HG03457 (cell line): ENCODE data around the gene PRDM16.

Source experiments
- ATAC-seq: cut with Tn5 transposase; IDR thresholded peaks from one replicate; pipeline ENCODE4 v1.9.1; 2021; ENCODE audit warnings: moderate number of reproducible peaks; ENCODE audit not compliant: unreplicated experiment

The PRDM16 gene

DNA sequence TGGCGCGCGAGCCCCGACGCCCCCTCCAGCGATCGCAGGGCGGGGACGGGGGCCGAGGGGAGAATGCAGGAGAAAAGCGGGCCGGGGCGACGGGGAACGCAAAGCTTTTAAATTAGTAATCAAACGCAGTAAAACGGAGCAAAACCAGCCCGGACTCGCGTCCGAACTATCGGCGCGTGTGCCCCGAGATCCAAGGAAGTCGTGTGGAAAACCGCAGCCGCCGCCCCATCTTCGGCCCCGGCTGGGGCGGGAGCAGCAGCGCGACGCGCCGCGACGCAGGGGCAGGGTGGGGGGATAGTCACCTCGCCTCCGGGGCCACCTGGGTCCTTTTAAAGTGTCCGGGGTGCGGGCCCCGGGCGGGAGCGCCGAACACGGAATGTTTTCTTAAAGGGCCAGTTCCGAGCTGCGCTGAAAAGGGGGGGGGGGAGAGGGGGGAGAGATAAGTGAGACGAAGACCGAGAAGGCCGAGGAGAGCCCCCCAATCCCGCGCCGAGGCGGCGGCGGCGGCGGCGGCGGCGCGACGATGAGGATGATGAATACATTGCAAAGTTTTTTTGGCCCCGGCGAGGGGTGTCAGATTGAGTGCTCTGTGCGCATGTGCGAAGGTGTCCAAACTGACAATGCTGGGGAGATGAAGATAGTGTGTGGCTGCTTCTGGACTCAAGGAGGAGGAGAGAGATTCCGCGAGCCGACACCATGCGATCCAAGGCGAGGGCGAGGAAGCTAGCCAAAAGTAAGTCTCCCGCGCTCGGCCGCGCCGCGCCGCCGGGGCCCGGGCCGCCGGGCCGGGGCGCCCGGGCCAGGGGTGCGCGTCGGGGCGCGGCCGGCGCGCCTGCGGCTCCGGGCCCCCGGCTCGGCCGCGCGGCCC is at the start of gene PRDM16:
Gene PRDM16 (plus strand): TSS at position 640 of the 868 bp plus-strand sequence. CDS start 57 bp downstream, at position 697.
- ATAC-seq: no peak

DNA sequence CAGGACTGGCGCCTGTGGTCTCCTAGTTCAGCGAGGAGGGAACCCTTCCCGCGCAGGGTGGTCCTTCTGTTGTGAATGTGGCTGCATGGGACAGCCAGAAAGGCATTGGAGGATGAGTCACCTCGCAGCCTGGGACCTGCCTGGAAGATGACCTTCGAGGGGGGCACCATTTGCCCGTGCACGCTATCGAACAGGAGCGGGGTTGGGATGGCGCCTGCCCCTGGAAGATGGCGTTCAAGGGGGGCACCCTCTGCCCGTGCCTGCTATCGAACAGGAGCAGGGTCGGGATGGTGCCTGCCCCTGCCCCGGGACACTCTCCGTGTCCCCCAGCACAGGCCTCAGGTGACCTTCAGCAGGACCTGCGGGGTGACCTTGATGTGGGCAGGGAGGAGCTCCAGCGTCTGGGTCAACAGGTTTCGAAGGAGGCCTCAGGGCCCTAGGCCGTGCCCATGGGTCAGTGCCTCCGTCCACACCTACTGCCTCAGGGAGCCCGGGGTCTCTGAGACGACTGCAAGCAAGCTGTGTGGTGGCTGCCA is 49.4 kb upstream of the PRDM16 start:
- no peak for ATAC-seq

DNA sequence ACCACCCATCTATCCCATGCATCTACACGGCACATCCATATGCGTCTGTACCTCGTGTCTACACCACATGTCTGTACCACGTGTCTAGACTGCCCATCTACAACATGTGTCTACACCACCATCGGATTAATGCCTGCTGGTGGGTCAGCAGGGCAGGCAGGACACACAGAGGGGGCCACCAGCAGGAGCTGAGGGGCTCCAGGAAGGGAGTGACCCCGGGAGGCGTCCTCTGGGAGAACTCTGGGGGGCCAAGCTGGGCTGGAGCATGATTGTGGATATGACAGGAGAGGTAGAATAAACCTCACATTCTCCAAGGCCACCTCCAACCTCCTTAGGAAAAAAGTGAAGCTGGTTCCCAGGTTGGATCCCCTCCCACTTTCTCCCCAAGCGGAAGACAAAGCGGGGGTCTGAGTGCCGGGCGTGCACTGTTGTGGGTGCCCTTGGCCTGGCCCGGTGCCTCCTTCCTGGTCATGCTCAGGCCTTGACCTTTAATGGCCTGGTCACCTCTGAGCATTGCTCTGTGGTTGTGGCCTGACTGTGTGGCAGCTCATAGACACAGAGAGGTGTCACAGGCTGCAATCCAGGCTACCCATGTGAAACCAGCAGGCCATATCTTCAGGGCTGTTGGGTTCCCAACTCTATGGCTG is 48.6 kb upstream of the PRDM16 start:
- ATAC-seq: no peak

DNA sequence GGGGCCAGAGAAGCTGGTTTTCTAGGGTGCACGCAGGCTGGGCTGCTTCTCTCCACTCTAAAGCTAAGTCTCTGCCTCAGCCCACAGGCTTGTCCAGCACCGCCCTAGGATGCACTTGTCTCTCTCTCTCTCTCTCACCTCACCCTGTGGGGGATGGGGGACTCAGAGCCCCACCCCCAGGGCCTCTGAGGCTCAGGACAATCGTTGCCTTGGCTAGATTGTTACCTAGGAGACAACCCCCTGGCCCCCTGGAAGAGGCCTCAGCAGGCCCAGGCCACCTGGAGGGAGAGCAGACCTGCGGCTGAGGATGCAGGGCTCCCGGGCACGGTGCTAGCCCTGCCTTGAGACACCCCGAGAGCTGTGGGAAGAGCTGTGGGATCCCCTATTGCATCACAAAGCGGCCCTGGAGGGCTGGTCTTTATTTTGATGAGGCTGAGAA is 47.8 kb upstream of the PRDM16 start, which contains the start of gene ACTRT2:
Gene ACTRT2 (plus strand): TSS at position 235 of the 439 bp plus-strand sequence. CDS start 220 bp downstream, outside the sequence.
- no peak for ATAC-seq

DNA sequence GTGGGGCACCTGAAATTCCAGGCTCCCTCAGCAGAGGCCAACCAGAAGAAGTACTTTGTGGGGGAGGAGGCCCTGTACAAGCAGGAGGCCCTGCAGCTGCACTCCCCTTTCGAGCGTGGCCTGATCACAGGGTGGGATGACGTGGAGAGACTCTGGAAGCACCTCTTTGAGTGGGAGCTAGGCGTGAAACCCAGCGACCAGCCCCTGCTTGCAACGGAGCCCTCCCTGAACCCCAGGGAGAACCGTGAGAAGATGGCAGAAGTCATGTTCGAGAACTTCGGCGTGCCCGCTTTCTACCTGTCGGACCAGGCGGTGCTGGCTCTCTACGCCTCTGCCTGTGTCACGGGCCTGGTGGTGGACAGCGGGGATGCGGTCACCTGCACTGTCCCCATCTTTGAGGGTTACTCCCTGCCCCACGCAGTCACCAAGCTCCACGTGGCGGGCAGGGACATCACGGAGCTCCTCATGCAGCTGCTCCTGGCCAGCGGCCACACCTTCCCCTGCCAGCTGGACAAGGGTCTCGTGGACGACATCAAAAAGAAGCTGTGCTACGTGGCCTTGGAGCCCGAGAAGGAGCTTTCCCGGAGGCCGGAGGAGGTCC is 47.1 kb upstream of the PRDM16 start:
- no peak for ATAC-seq

DNA sequence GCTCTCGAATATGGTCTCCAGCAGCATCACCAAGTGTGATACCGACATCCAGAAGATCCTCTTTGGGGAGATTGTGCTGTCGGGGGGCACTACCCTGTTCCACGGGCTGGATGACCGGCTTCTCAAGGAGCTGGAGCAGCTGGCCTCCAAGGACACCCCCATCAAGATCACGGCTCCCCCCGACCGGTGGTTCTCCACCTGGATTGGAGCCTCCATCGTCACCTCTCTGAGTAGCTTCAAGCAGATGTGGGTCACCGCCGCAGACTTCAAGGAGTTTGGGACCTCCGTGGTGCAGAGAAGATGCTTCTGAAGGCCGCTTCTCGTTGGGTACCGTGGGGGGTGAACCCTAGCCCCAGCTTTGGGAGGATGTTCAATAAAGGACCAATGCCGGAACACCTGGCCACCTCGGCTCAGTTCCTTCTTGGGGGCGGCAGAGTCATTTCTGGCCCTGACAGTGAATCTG is 46.5 kb upstream of the PRDM16 start:
- no peak for ATAC-seq

DNA sequence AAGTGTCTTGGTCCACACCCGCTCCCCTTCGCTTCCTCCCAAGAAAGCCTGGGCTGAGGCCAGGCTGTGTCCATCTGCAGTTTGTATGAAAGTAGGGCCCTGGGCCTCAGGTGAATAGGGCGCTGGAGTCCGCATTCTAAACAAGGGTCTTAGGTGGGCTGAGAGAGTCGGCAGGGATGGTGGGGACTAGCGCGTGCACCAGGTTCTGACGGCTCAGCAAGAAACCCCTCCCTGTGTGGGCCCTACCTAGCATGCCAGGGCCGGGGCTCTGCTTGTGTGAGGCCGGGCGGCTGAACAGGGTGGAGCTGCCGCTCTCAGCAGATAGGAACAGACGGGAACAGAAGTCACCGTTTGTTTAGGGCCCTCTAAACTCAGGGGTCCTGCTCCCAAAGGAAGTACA is 46.0 kb upstream of the PRDM16 start:
- no peak for ATAC-seq

DNA sequence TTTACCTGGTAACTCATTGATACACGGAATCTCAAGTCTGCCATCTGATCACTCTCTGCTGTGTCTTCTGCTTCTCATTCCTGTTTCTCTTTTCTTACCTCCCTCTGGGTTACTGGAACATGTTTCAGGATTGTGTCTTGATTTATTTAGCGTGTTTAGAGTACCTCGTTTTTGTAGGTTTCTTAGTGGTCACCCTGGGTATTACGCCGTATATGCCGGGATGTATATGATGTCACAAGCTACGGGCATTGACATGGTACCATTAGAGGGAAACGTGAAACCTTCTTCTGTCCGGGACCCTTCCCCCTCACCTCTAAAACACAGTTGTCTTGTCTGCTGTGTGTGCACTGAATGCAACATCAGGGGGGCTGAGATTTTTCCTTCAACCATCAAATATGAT is 45.0 kb upstream of the PRDM16 start:
- ATAC-seq: no peak

DNA sequence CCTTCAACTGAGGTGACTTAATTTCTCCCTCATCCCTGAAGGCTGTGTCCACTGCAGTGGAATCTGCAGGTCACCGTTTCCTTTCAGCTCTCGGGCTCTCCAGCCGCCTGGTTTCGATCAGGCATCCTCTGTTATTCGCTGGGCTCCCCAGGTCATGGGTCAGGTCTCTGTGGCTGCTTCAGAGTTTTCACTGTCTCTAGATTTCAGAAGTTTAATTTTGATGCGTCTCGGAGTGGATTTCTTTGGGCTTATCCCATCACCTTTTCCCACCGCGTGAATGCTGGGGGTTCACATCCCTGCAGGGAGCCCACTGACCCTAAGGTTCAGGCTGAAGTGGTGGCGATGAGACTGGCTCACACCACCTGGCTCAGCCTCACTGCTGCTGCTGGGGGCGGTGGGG is 44.4 kb upstream of the PRDM16 start:
- no peak for ATAC-seq

DNA sequence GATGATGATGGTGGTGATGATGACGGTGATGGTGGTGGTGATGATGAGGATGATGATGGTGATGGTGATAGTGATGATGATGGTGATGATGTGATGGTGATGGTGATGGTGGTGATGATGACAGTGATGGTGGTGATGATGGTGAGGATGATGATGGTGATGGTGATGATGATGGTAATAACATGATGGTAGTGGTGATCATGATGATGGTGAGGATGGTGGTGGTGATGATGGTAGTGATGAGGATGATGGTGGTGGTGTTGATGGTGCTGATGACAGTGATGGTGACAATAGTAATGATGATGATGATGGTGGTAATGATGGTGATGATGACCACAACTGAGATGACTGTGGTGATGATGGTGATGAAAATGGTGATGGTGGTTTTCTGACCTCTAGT is 42.9 kb upstream of the PRDM16 start:
- ATAC-seq: no peak

DNA sequence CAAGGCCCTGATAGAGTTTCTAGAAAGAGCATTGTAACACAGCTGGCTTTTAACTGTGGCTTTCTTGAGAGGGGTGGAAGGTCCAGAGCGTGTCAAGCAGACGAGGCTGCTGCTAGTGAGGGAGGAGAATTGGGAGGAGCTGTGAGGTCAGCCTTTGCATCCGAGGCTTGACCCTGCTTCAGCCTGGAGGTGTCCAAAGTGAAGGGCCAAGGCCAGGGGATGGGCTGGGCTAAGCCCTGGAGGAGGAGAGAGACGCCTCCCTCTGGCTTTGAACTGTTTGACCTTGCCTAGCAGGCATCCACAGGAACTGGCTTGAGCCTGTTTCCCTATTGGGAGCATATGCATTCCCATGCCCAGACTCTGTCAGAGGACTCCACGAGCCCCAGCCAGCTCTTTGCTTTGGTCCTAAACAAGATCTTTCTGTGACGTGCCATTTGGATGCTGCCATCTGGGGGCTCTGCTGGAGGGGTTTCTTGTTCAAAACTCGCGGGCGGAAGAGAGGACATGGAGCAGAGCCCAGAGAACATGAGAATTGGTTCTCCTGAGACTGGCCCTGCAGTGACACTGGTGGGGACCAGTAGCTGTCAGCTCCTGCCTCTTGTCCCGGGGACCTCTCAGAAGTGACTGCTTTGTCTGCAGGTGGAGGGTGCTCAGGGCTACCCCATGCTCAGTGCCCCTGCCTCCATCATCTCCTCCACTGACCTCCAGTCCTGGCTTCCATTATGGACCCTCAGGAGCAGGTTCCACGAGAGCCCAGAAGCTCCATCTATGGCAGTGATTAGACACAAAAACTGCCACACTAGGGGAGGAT is 42.2 kb upstream of the PRDM16 start:
- no peak for ATAC-seq

DNA sequence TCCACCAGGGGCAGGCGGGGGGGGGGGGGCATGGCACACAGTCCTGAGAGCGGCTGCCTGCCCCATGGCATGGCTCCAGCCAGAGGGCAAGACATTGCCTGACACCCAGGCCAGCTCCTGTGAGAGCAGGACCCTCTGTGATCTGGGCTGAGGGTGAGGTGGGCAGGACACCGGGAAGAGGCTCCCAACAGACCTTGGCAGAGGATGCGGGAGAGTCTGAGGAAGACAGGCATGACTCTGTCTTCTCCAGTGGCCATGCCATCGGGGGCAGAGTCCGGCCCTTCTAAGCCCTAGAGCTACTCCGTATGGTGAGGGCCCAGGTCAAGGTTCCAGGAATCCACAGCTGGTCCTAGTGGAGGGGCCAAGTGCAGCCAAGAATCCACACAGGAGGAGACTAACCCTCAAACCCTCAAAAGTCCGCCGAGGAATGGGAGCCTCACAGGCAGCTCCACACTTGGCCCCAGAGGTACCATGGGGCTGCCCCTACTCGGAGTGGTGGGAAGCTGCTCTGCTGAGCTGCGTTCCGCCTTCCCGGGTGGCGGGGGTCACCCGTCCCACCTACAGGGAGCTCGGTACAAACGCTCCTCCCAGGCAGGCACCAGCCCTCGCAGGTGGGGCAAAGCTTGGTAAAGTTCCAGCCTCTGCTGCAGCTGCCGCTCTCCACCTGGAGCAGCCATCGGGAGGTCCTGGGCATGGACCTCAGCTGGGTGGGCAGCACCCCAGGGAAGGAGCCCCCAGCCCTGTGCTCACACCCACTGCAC is 41.2 kb upstream of the PRDM16 start:
- ATAC-seq: no peak

DNA sequence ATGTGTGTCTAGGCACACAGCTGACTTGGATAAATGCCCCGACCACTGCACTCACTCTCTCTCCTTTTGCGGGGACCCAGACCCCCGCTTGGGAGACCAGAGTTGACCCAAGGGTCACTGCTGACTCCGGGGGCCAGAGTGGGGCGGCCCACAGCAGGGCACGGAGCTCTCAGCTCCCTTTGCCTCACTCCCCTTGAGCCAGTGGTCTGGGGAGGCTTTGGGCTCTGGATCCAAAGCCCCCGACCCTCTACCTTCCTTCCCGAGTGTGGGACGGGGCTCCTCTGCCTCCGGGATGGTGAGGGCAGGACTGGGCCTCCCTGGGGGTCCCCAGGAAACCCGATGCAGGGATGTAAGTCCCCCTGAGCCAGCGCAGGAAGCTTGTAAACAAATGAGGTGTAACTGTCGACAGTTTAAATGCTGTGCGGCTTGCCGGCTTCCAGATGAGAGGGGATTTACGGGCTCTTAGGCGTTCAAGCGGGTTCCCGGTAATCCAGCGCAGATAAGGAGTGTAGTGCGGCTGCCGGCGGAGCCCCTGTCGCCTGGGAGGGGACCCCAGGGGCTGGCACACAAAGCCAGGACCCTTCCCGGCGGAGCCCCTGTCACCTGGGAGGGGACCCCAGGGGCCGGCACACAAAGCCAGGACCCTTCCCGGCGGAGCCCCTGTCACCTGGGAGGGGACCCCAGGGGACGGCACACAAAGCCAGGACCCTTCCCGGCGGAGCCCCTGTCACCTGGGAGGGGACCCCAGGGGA is 40.3 kb upstream of the PRDM16 start:
- no peak for ATAC-seq

DNA sequence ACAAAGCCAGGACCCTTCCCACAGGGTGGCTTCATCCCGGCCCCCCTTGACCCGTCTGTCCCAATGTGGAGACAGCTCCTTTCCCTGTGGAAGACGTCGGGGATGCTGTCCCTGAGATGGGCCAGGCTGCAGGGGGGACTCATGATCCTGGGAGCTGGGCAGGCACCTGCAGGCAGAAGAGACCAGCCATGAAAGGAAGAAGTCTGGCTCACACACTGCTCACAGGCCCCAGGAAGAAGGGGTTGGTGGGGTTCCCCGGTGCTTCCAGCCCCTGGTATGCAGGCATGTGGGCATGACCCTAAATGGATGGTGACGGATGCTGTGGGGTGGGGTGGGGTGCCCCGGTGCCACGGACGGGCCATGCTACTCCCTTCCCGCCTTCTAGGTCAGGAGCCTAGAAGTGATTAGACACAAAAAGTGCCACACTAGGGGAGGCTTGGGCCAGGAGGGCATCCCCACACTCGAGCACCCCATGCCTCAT is 39.5 kb upstream of the PRDM16 start:
- no peak for ATAC-seq

DNA sequence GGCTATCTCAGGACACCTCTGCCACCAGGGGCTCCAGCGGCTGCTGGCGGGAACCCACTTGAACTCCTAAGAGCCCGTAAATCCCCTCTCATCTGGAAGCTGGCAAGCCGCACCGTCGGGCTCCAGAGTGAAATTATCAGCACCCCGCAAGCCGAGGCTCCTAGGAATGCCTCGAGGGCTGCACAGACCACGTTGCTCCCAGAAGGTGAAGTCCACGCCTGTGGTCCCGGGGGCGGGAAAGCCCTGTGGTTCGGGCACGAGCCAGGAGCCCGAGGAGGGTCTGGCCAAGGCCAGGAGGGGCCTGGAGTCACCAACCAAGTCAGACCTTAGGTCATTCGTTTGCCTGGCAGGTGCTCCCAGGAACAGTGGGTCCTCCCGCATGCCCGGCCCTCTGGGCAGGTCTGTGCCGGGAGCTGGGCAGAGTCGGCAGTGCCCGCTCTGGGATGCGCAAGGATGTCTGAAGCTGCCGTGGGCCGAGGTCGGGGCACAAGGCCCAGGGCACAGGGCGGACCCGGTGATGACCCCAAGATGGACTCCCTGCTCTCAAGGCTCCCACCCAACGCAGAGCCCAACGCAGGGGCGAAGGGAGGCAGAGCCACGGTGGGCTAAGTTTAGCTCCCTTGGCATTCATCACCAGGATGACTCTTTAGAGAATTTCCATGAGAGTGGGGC is 38.9 kb upstream of the PRDM16 start:
- ATAC-seq: no peak

DNA sequence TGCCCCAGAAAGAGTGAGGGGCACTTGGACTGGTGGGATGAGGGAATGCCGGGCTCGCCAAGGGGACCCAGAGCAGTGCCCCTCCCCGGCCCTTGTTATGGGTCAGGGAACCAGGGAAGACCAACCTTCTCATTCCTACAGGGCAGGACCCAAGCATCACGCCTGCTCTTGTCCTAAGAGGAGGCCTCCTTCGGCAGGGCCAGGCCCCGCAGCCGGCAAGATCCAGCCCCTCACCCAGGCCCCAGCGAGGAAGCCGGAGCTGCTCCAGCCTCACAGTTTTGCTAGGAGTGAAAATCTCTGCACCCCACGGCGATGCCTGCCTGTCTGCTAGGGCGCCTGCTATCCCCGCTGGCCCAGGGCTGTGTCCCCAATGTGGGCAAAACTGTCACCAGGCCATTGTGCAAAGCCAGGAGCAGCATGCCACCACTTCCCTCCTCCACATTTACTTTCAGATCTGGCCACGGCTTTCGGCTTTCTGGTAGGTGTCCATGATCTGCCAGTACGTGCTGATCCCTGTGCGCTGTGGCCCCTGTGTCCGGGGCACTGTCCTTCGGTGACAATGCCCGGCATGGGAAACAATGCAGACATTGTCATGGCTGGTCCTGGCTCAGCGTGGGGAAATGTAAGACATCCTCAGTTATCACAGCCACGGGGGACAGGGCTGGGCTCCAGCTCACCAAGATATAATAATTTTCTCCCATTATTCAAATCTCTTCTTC is 38.2 kb upstream of the PRDM16 start:
- no peak for ATAC-seq

DNA sequence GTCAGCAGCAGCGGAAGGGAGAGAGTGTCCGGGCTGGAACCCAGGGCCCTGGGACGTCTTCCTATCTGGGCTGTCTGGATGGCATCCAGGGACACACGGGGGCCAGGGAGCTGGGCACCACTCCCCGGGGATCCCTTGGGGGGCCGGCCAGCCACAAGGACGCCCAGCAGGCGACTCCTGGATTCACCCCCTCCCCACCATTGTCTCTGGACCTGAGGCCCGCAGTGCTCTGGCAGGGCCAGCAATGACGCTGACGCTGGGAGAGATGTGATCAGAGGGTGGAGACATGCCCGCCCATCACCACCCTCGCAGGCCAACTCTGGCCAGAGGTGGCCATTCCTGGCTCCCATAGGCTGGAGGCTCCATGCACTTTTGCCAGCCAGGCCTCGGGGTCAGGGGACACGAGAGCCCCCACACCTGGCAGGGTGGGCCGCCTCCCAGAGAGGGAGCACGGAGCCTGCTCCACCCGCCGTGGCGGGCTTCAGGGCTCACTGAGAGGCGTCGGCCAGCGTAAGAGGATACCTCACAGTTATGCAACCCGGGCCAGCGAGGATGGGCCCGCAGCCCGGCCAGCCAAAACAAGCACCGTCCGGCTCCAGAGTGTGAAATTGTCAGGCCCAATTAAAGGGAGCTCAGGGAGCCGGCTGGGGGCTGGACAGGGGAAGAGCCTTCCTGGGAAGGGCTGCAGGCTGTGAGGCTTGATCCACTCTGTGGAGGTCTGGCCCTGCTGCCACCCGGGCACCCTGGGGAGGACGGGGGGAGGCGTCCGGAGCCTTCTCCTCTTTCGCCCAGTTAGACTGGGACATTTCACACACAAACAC is 37.4 kb upstream of the PRDM16 start:
- no peak for ATAC-seq
